SHP77 treated with DMSO at 0.1 percent for 48 hours (cell line): ENCODE results near the gene CWC22.
"Not testable (repeated sequence)": the region's sequence is repeated elsewhere in the genome, so short reads cannot be mapped to it uniquely, and the experiment has no call there.

ENCODE experiments used
- DNase-seq: peaks from one replicate; lab custom pipeline; 2025; lab: John Stamatoyannopoulos, UW

Gene CWC22

GRCh38 chr2:179950391-179950790 lies 56.7 kb downstream of the CWC22 start:
- DNase-seq = no peak

- no peak for DNase-seq
Observed at GRCh38 chr2:179949438-179949837, 57.7 kb downstream of the CWC22 start.

GRCh38 chr2:179948058-179948457 lies 59.0 kb downstream of the CWC22 start:
- DNase-seq = no peak

- no peak for DNase-seq
Observed at GRCh38 chr2:179946810-179947615, 60.1 kb downstream of the CWC22 start.

GRCh38 chr2:179946346-179946745 lies 60.8 kb downstream of the CWC22 start:
- DNase-seq = no peak

- DNase-seq = no peak
Observed at GRCh38 chr2:179939259-179939658, 67.8 kb downstream of the CWC22 start.

GRCh38 chr2:179938026-179938425 lies 69.1 kb downstream of the CWC22 start:
- DNase-seq = no peak

GRCh38 chr2:179936654-179937053 lies 70.4 kb downstream of the CWC22 start:
- no peak for DNase-seq

GRCh38 chr2:179936141-179936540 lies 71.0 kb downstream of the CWC22 start:
- no peak for DNase-seq

- no peak for DNase-seq
Observed at GRCh38 chr2:179932786-179933185, 74.3 kb downstream of the CWC22 start.

GRCh38 chr2:179931502-179931901 lies 75.6 kb downstream of the CWC22 start:
- no peak for DNase-seq

GRCh38 chr2:179929997-179930396 lies 77.1 kb downstream of the CWC22 start:
- DNase-seq = not testable (repeated sequence)

GRCh38 chr2:179927041-179927440 lies 80.1 kb downstream of the CWC22 start:
- DNase-seq = no peak

GRCh38 chr2:179925713-179926112 lies 81.4 kb downstream of the CWC22 start:
- no peak for DNase-seq

- no peak for DNase-seq
Observed at GRCh38 chr2:179917272-179917671, 89.8 kb downstream of the CWC22 start.

GRCh38 chr2:179915395-179915992 lies 91.6 kb downstream of the CWC22 start:
- no peak for DNase-seq

GRCh38 chr2:179913809-179914208 lies 93.3 kb downstream of the CWC22 start:
- no peak for DNase-seq

GRCh38 chr2:179911569-179911968 lies 95.5 kb downstream of the CWC22 start:
- DNase-seq = no peak

- no peak for DNase-seq
Observed at GRCh38 chr2:179910735-179911113, 96.4 kb downstream of the CWC22 start.

GRCh38 chr2:179909845-179910734 lies 97.0 kb downstream of the CWC22 start:
- DNase-seq = no peak

GRCh38 chr2:179900655-179901054 lies 106.4 kb downstream of the CWC22 start:
- DNase-seq = no peak

- no peak for DNase-seq
Observed at GRCh38 chr2:179899666-179900065, 107.4 kb downstream of the CWC22 start.

GRCh38 chr2:179898873-179899272 lies 108.2 kb downstream of the CWC22 start:
- DNase-seq = no peak
